NCI-H774 (cell line): ENCODE data around the gene SH2B3.
"Not testable (repeated sequence)": the region's sequence is repeated elsewhere in the genome, so short reads cannot be mapped to it uniquely, and the experiment has no call there.

Experiments
- DNase-seq: peaks from one replicate; lab custom pipeline; 2025; lab: John Stamatoyannopoulos, UW

Gene SH2B3

DNA sequence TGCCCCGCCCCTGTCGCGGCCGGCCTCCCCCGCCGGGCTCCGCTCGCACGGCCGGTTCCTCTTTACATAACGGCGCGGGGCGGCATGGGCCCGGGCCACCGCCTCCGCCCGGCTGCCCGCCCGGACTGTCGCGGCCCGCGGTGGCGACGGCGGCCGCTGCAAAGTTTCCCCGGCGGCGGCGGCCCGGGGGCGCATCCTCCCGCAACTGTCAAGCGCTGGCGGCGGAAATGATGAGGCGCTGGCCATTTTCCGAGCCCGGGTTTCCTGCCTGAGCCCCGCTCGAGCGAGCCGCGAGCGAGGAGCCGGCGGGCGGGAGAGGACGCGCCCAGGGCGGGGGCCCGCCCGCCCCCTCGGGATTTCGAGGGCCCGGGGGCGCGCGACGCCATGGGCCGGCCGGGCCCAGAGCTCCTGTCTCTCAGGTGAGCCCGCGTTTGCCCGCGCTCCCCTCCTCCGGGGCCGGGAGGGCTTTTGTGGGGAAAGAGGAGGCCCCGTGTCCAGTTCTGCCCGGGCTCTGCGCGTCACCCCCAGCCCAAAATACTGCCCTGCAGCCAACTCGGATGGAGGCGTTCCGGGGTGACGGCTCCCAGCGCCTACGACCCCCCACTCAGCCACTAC, at the start of gene SH2B3:
Gene SH2B3, plus strand, starts transcription at position 65 of the 615 bp plus-strand sequence. CDS start 12,223 bp downstream, outside the sequence.
- no peak for DNase-seq

DNA sequence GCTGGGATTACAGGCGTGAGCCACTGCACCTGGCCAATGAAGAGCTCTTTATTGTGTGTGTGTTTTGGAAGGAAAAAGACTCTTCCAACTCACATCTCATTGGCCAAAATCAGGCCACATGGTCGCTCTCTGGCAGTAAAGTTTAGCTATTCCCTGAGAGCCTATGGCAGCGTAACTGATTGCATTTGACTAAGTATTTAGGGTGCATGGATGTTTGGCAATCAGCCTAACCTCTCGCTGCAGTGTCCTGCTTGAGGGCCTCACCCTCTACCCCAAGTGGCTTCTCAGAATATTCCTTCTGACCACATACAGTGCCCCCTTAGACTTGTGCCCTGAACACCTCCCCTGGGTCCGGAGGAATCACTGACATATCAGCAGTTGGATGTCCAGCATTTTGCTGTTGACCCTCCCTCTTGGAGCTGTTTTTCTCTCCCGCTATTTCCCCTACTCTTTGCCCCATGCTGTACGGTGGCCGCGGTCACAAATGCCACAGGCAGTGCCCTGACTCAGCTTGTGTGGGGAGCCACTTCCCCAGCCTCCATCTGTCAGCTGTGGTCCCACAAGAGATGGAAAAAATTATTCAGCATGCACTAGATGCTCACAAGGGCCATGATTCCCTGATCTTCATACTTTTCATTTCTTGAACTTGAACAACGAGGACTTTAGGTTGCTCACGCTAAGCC, 46.4 kb upstream of the SH2B3 start:
- DNase-seq = no peak

DNA sequence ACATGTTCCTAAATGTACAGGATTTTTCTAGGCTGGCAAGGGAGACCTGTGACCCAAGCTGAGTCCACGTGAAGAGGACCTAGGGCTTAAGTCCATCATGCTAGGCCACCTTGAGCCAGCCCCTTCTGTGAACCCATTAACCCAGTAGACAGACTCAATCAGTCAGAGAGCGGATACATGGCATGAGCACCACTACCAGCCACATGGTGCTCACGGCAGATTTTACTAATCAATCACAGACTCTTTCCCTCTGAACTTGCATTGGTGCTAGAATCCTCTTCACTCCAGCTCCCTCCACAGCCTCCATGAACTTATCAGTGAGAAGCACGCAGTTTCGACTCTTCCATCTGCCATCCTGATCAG, 45.8 kb upstream of the SH2B3 start:
- DNase-seq = no peak

DNA sequence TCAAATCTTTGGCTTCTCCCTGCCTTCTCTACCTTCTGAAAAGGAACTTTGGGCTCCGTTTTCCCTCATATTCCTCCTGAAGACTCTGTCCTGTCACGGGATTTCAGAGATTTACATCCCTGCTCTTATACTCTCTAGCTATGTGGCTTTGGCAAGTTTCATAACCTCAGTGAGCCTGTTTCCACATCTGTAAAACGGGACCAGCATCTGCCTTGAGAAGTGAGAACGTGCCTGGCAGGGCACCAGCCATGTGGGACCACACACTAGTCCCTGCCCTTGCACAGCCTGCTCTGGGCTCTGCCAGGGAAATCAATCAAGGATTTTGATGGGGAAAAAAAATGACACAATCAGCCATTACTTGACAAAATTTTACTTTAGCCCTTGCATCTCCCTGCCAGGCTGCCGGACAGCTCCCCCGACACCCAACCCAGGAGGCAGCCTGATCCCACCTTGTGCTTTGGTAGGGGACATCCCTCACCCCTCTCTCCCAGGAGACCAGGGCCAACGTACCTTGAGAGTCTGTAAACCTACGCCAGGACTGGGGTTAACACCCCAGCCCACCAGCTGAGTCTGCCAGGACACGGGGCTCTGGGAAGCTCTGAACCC, 45.3 kb upstream of the SH2B3 start:
- DNase-seq = no peak

DNA sequence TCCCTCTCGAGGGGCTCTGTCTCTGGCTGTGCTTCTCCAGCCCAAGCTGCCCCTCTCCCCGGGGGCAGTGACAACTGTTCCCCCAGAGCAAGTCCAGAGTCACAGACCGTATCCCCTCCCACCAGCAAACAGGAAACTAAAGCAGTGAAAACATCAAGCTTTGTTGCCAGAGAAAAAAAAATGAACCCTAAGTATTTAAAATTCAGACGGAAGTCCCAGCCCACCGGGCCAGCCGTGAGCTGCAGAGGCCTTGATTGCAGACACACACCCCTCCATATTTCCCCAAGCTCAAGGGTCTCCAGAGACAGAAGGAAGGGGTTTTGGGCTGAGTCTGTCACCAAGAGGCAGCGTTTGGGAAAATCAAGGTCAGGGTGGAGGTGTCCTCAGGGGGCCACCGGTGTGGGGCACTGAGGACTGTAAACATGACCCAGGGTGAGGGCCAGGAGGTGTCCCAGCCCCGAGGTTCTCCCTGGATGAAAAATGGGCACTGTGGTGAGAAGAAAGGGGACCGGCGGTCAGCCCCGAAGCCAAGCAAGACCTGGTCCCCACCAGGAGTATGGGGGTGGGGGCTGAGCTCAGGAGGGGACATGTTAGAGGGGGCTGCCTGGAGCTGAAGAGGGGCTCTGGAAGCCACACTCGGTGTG, 44.5 kb upstream of the SH2B3 start:
- no peak for DNase-seq

DNA sequence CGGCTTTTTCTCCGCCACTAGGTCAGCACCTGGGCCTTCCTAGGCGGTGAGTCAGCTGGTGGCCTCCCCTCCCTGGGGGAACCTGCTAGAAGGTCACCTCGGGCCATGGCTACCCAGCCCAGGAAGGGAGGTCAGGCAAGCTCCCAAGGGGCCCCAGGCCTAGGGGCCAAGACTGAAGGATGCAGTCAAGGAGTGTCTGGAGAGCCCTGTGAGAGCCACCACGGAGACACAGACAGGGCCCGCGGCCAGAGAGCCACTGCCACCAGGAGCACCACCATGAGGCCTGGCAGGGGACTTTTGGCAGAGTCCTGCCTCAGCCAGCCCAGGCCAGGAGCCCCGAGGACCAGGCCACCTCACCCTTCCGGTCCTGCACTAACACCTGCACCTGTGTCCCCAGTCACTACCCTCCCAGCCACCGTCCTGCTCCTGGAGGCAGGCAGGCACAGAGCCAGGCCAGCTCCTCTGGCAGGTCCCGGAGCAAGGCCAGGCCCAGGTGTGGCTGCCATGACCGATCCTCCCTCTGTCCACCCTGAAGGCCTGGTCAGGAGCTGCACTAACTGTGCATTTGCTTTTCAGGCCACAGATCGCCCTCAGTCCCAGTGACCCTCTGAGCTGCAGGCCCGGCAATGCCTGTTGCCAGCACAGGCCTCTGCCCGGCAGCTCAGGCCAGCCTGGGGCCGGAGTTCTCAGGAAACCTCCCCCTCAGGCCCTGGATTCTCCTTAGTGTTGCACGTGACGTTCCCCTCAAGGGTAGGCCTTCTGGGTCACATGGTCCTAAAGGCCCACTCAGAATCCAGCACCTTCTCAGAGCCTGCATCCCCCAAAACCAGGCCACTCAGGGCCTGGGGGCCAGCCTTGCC, 43.8 kb upstream of the SH2B3 start:
- DNase-seq = no peak

DNA sequence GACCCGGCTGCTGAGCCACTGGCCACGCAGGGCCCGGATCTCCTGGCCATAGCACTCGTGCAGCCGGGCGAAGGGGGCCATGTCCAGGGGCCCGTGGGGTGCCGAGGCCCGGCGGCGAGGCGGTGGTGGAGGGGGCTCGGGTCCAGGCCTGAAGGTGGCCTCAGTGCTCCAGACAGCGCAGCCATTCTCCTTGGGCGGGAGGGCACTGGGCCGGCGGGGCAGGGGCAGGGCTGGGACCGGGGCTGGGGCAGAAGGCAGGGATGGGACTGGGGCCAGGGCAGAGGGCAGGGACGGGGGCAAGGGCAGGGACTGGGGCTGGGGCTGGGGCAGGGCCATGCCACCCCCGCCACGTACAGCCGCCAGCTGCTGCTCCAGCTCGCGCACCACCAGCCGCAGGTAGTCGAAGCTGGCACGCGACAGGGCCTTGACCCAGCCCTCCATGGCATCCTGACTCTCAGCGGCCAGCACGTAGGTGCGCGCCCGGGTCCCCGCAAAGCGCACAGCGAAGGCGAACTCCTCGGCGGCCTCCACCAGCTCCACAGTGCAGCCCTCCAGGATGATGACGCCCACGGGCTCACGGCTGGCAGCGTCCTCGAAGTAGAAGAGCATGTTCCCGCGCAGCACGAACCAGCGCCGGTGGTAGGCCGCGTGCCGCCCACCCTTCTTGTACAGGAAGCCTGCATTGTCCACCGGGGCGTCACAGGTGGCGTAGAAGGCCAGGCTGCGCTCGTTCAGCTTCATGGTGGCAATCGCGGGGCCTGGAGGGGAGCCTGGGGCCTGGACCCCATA, 42.8 kb upstream of the SH2B3 start:
- no peak for DNase-seq

DNA sequence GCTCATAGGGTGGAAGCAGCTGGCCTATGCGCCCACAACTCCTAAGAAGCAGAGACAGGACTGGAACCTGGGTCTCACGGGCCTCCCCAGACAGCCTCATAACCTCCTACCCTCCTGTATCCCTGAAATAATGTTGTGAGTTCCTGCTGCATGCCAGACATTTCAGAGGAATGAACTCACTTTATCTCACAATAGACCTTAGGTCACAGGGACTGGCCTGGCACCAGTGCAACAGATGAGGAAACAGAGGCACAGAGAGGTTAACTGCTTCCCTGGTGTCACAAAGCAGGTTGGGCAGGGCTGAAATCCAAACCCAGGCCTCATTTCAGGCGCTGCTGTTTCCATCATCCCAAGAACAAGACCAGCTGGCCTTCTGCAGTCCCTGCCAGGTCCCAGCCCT, 42.1 kb upstream of the SH2B3 start:
- DNase-seq = no peak

DNA sequence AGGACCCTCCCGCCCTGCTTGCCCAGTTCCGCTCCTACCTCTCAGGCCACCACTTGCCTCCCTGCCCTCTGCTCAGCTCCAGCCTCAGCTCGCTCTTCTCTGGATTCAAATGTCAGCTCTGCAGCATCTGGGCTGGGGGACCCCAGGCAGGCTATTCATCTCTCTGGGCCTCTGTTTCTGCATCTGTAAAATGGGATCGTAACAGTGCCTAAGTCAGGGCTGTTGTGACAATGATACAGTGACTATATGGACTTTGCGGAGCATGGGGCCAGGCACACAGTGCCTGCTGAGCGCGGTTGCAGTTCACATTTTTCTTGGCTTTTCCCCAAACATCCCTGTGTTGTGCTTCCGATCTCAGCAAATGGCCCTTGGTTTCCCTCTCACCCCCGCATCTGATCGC, 39.6 kb upstream of the SH2B3 start:
- no peak for DNase-seq

DNA sequence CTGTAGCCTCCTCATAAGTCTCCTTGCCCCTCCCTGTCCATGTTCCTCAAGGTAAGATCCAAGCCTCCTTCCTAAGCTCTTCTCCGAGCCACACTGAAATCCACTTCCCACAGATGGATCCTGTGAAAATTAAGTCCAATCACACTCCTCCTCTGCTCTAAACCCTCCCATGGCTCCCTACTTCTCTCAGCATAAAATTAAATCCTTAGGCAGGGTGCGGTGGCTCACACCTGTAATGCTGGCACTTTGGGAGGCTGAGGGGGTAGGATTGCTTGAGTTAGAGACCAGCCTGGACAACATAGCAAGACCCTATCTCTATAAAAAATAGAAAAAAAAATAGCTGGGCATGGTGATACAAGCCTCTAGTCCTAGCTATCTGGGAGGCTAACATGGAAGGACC, 39.1 kb upstream of the SH2B3 start:
- no peak for DNase-seq

DNA sequence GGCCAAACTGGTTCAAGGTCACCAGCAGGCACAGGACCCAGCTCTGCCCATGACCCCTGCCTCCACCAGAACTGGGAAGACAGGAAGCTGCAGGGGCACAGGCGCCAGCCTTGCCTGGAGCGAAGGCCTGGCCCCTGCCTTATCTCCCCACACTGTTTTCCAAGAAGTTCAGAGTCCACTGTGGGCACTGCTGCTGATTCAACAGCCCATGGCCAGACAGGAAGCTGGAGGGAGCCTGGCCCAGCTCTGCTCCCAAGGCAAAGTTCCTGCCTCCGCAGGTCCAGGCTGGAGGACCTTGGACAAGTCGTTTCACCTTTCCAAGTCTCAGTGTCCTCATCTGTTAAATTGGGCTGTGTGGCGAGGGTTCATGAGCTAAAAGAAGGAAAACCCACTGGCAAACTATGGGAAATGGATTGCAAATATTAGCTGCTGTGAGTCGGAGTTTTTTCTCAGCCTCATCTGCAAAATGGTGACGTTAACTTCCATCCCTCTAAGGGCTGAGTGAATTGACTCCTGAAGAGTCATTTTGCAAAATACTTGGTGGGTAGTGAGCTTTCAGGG, 38.0 kb upstream of the SH2B3 start:
- DNase-seq = no peak

DNA sequence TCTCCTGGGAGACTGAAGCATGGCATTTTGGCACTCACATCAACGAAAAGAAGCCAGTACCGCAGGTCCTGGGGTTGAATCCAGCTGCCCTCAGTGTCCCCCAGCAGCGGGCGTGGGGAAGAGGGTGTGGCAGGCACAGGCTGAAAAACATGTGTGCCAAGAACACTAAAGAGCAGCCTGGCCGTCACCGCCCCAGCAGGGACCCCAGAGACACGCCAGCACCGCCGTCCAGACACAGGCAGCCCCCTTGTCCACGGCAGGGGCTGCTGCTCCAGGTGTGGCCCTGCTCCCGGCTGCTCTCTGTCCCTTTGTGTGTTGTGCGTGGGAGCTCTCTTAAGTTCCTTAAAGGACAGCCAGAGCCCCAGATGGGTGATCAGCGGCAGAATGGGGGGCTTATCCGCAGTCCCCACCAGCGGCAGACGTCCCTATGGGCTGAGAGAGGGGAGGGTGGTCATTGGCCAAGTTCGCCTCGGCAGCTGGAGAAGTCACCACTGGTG, 37.4 kb upstream of the SH2B3 start:
- DNase-seq = no peak

DNA sequence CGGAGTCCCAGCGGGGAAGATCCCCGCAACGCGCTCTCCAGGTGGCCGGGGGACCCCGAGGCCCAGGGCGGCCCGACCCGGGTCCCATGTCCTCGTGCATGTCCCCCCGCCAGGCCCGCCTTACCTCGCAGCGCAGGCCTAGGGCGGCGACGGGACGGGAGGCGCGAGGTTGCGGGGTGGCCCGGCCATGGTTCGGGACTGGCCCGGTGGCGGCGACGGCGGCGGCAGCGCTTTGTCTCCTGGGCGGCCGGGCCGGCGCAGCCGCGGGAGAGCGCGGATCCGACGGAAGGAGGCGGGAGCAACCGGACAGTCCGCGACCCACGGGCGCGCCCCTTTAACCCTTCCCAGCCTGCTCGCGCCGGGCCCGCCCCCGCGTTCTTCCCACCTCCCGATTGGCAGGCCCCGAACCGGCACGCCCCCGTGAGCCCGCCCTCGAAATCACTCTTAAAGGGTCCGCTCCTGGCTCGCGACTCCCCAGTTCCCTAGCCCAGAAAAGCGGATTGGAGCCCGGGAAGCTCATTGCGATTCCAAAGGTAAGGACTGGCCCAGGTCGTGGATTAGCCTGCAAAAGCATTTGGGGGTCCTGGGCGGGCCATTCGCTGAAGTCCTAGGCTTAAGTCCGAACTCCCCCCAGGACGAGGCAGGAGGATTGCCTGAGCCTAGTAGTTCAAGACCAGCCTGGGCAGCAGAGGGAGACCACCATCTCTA, 36.8 kb upstream of the SH2B3 start, which contains the start of gene PHETA1:
Gene PHETA1, minus strand, starts transcription at position 308 of the 708 bp plus-strand sequence. CDS start 5,668 bp downstream, outside the sequence.
- DNase-seq = peak; percentile 88

DNA sequence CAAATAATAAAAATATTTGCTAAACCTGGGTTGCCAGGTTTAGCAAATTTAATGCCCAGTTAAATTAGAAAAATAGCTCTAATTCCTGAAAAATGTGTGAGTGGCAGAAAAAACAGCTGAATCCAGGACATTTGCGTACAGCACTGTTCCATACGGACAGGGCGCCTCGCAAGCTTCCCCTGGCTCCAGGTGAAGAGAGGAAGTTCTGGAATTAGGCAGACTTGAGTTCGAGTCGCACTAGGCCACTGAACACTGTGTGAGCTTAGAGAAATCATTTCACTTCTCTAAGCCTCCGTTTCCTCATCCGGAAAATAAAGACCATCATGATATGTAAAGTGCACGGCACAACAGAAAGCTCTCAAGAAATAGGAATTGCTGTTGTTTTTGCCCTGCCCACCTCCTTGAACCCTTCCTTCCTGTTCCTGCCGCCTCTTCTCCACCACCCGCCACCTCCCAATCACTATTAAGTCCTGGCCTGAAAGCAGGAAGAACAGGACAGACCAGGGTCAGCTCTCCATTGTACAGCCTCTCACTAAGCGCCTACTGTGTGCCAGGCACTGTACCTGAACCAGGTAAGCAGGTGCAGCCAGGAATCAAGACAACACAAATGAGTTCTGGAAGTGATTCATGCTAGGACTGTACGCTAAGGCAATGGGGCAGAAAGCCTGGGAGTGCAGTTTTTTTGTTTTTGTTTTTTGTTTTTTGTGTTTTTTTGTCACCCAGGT, 36.1 kb upstream of the SH2B3 start:
- DNase-seq = peak; percentile 7

DNA sequence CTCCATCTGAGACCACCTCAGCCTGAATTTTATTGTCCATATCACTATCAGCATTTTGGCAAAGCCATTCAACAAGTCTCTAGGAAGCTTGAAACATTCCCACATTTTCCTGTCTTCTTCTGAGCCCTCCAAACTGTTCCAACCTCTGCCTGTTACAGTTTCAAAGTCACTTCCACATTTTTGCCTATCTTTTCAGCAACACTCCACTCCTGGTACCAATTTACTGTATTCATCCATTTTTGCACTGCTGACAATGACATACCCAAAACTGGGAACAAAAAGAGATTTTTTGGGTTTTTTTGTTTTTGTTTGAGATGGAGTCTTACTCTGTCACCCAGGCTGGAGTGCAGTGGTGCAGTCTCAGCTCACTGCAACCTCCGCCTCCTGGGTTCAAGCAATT, 32.5 kb upstream of the SH2B3 start:
- not testable (repeated sequence) for DNase-seq

DNA sequence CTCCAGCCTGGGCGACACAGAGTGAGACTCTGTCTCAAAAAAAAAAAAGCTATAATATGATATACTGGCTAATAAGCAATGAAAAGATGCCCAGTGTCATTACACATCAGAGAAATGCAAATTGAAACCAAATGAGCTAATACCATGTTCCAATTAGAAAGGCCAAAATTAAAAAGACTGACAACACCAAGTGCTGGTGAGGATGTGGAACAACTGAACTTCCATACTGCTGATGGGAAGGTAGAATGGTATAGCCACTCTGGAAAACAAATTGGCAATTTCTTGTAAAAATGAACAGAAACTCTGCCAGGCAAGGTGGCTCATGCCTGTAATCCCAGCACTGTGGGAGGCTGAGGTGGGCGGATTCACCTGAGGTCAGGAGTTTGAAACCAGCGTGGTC, 28.3 kb upstream of the SH2B3 start:
- DNase-seq = no peak

DNA sequence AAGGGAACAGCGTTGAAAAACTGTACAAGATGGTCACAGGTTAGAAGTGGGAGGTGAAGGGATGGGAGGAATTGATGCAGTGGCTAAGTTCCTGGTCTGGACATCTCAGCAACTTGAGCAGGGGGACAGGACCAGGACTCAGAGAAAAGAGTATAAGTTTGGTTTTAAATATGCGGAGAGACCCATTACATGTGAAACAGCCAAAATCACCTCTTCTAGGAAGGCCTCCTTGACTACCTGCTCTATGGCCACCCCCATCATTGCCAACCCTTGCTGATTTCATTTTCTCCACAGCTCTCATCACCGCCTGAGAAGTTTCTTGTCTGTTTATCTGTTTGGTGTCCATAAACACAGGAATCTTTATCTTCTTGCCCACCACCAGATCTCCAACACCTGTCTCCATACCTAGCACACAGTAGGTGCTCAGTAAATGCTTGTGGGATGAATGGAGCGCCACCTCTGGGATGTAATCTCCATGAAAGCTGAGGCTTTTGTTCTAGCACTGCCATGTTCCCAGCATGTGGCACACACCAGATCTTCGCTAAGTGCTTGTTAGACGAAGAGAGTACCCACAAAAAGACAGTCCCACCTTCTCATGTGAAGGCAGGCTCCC, 25.7 kb upstream of the SH2B3 start:
- DNase-seq = no peak

DNA sequence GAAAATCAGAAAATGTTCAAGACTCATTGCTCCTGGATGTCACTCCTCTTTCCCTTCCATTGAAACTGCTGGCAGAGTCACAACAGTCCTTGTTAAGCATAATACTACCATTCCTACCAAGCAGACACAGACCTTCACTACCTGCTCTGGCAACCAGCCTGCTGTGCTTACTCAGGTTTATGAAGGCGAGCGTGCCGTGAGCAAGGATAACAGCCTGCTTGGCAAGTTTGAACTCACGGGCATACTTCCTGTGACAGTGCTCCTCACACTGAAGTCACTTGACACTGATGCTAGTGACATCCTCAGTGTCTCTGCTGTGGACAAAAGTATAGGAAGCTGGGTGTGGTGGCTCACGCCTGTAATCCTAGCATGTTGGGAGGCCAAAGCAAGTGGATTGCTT, 21.1 kb upstream of the SH2B3 start:
- no peak for DNase-seq

DNA sequence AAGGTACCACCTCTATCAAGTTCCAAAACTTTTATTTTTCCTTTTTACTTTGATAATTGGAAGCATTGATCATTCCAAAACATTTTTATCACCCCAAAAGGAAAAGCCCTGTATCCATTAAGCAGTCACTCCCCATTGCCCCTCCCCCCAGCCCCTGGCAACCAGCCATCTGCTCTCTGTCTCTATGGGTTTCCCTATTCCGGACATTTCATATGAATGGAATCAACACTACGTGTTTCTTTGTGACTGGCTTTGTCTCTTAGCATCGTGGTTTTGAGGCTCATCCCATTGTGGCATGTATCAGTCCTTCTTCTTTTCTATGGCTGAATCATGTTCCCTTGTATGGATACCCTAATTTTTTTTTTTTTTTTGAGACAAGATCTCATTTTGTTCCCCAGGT, 18.8 kb upstream of the SH2B3 start:
- no peak for DNase-seq
